ENCODE data around the gene ORAI2.

GRCh38 chr7:102469351-102469971 is 36.1 kb downstream of the ORAI2 start:
- no peak for TF ChIP-seq CTCF (optimal IDR thresholded peaks at IDR 0.05 in 1 of 3, IDR thresholded peaks at IDR 0.05 in 1 of 3, conservative IDR thresholded peaks at IDR 0.05 in 1 of 3; ENCODE audit: extremely low read depth in 1 of 3, insufficient read depth in 2 of 3, low read length in 3 of 3)
- TF ChIP-seq EZH2 (IDR thresholded peaks at IDR 0.05; ENCODE audit: low read length) = no peak
